Epidermal melanocyte (primary cell): ENCODE results near the gene CYTH1.
"Not testable (repeated sequence)": the region's sequence is repeated elsewhere in the genome, so short reads cannot be mapped to it uniquely, and the experiment has no call there.

Experiments
- DNase-seq: peaks from one replicate; pipeline ENCODE4 v3.0.0; 2011; ENCODE audit warnings: low spot score; ENCODE audit not compliant: insufficient read length

The CYTH1 gene

GRCh38 chr17:78788451-78788850 is 6.4 kb upstream of the CYTH1 start:
- DNase-seq, result no peak

GRCh38 chr17:78787444-78787843 is 5.4 kb upstream of the CYTH1 start:
- DNase-seq, result no peak

GRCh38 chr17:78785663-78786057 is 3.6 kb upstream of the CYTH1 start:
- DNase-seq, result no peak

DNA sequence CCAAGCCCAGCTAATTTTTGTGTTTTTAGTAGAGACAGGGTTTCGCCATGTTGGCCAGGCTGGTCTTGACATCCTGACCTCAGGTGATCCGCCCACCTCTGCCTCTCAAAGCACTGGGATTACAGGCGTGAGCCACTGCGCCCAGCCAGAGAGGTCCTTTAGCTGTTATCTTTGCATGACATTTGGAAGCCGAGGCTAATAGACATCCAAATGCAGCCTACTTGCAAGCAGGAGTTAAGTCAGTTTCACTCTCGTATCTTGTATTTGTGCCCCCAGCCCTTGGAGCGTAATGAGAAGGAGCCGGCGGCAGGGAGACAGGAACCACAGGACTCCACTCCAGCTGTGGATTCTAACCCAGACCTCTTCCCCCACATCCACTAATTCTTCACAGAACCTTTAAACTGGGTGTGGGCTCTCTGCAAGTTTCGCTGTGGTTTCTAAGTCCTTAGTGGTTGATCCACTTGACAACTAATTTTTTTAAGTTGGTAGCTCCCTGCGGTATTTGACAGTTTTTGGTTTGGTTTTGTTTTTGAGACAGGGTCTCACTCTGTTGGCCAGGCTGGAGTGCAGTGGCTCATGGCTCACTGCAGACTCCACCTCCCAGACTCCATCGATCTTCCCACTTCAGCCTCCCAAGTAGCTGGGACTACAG is 3.1 kb upstream of the CYTH1 start:
- DNase-seq, result no peak

DNA sequence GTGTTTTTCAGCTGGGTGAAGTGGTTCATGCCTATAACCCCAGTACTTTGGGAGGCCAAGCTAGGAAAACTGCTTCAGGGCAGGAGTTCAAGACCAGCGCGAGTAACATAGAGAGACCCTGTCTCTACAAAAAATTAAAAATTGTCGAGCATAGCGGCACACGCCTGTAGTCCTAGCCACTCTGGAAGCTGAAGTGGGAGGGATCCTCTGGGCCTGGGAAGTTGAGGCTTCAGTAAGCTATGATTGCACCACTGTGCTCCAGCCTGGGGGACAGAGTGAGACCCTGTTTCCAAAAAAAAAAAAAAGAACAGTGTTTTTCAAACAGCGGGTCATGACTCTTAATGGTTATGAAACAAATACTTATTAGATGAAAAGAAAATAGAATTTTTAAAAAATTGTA is 2.3 kb upstream of the CYTH1 start:
- DNase-seq, result no peak

DNA sequence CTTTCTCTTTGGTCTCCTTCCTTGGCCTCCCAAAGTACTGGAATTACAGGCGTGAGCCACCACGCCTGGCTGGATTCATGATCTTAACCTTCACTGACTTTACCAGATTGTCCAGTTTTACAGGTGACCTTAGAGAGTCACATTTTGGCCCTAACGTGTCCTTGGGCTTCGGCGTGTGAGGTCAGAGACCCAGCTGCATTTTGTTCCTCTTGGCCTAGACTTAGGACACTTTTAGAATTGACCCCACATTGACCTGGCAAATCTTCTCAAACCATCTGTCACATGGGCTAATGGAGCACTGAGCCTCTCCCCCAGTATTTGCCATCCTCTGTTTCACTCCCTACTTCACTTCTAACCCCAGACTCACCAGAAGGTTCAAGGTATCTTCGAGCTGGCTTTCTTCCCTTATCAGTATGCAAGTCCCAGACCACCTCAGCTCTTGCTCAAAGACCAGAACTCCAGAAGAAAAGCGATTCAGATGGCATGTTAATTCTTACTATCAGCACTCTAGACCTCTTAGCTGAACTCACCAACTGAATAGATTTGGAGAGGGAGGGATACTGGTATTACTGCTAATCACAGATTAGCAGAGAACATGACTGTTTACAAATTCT is 1.7 kb upstream of the CYTH1 start:
- no peak for DNase-seq

DNA sequence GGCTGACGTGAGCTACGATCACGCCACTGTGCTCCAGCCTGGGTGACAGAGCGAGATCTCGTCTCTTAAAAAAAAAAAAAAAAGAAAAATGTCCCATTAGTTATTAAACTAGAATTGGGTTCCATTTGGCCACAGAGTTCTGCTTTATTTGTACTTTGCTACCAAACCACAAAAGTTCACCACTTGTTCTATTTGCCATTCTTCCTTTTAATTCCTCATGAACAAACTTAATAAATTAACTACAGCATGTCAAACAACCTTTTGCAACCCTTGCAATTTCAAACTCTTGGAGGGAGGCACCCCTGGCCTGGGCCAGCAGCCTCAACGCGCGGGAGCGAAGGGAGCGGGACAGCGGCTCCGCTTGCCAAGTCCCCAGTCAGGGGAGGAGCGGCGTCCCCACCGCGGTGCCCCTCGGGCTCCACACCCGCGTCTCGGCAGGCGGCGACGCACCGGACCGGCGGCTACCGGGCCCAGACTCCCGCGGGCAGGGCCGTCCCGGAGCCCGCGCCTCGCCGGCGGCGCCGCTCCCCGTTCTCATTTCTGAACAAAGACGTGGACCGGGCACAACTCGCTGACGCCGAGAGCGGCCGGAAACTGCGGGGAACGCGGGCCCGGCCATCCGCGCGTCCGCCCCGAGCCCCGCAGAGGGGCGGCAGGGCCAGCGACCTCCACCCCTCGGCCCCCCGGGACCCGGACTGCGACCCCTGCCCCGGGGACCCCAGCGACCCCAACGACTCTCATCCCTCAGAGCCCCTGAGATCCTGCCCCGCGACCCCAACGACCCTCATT is 775 bp downstream of the CYTH1 start:
- no peak for DNase-seq

DNA sequence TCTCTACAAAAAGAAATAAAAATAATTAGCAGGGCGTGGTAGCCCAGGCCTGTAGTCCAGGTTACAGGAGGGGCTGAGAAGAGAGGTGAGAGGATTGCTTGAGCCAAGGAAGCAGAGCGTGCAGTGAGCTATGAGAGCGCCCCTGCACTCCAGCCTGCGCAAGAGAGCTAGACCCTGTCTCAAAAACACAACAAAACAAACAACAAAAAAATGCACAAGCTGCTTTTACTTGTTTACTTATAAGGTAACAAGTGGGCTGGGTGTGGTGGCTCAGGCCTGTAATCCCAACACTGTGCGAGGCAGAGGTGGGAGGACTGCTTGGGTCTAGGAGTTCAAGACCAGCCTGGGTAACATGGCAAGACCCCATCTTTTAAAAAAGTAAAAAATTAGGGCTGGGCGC is 1.7 kb downstream of the CYTH1 start:
- no peak for DNase-seq

DNA sequence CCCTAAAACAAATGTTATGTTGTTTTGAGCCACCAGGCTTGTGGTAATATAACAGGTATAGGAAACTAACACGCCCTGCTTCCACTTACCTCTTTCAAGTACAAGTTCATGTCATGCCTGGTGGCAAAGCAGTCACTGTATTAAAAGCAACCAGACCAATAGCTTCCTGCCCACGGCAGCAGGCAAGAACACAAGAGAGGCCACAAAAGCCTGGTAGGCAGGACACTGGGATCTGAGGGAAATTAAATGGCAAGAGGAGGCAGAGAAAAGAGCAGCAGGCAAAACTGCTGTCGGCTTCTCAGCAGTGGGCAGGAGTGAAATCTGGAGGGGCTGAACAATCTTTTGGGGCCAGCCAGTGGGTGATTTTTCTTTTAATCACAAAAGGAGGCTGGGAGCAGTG is 2.2 kb downstream of the CYTH1 start:
- no peak for DNase-seq

DNA sequence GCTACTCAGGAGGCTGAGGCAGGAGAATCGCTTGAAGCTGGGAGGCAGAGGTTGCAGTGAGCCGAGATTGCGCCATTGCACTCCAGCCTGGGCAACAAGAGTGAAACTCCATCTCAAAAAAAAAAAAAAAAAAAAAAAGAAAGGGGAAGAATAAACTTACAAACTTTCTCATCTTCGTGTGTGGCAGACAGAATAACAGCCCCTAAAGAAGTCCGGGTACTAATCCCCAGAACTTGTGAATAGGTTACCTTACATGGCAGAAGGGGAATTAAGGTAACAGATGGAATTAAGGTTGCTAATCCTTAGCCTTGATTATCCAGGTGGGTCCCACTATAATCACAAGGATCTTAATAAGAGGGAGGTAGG is 2.8 kb downstream of the CYTH1 start:
- not testable (repeated sequence) for DNase-seq

DNA sequence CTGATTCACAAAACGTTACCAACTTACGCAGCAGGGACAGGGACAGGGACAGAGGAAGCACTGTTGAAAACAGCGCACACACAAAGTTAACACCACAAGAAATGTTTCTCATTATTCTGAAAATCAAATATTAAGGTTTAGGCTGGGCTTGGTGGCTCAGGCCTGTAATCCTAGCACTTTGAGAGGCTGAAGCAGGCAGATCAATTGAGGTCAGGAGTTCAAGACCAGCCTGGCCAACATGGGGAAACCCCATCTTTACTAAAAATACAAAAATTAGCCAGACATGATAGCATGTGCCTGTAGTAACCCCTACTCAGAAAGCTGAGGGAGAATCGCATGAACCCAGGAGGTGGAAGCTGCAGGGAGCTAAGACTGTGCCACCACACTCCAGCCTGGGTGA is 4.2 kb downstream of the CYTH1 start:
- no peak for DNase-seq

- no peak for DNase-seq
Observed at GRCh38 chr17:78774956-78775571, 7.0 kb downstream of the CYTH1 start.

DNA sequence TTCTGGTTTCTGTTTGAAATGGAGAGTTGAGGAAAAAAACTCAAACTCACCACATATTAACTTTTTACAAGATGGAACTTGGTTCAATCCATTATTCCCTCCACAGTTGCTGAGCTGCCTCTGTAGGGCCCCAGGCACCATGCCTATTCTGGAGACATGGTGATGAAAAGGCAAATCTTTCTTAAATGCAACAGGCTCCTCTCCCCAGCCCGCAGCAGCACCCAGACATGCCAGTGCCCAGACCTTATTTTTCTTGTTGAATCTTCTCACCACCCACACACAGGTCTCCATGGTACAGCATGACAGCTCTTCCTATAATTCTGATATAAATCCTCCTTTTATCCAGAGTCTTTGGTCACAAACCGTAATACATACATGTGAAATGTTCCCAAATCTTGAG is 7.6 kb downstream of the CYTH1 start:
- no peak for DNase-seq

GRCh38 chr17:78771758-78772382 is 10.2 kb downstream of the CYTH1 start:
- DNase-seq, result no peak

- no peak for DNase-seq
Observed at GRCh38 chr17:78769196-78769773, 12.8 kb downstream of the CYTH1 start.

DNA sequence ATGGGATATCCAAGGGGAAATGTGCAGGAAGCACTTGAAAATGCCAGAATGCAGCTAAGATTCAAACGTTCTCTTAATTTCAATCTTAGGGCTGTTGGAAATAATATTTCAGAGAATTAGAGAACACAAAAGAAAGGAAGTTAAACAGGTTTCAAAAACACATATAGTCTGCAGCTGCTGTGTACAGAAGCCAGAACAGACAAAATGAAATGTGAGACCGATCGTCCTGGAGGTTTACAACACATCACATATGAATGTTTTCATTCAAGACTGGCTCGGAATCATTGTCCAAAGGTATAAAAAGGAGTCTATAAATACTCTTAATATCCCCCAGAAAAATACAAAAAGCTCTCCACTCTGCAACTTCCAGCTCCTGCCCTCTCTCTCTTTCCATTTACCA is 14.3 kb downstream of the CYTH1 start:
- no peak for DNase-seq

GRCh38 chr17:78766743-78767294 is 15.3 kb downstream of the CYTH1 start:
- no peak for DNase-seq

GRCh38 chr17:78766225-78766624 is 15.8 kb downstream of the CYTH1 start:
- DNase-seq, result no peak

GRCh38 chr17:78765821-78766220 is 16.3 kb downstream of the CYTH1 start:
- no peak for DNase-seq

GRCh38 chr17:78764871-78765270 is 17.2 kb downstream of the CYTH1 start:
- no peak for DNase-seq

DNA sequence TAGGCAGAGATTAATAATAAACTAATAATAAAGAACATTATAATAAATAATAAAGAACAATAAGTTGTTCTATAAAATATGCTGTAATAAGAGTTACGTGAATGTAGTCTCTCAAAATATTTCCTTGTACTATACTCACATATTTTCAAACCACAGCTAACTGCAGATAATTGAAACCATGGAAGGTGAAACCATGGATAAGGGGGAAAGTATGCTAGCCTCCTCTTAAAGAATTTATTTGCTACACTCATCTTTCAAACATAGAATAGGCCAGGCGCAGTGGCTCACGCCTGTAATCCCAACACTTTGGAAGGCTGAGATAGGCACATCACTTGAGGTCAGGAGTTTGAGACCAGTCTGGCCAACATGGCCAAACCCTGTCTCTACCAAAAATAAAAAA is 18.5 kb downstream of the CYTH1 start:
- DNase-seq, result no peak
